AG04449 (cell line): ENCODE measurements around the gene RPS6KL1.

Experiments
- CTCF ChIA-PET: fragments of 350-600 bp; formaldehyde crosslinking; extraction: SDS; loops from one replicate; lab custom pipeline; 2021; ENCODE audit warnings: antibody characterized with exemption; lab: Yijun Ruan, JAX
- POLR2A ChIA-PET: fragments of 400-600, 350-600 bp; formaldehyde crosslinking; extraction: SDS; loops from one replicate; lab custom pipeline; 2020; ENCODE audit warnings: antibody characterized with exemption, inconsistent platforms; lab: Yijun Ruan, JAX
- DNase-seq: peaks from one replicate; pipeline ENCODE4 v3.0.0-alpha.2; 2010; ENCODE audit warnings: low read depth, low spot score
- H3K4me3 ChIP-seq: 2 replicates; pipeline ENCODE4 v1.5.1; 2011; ENCODE audit warnings: low read depth, mild to moderate bottlenecking, control low read depth, low read length
- CTCF ChIP-seq: IDR thresholded peaks from one replicate; pipeline ENCODE4 v1.5.1; 2011; ENCODE audit warnings: mild to moderate bottlenecking, moderate library complexity, low read length, control low read depth, inconsistent platforms; ENCODE audit not compliant: insufficient read depth; ENCODE audit errors: missing control alignments

The RPS6KL1 gene

GRCh38 chr14:74855021-74855420, 68.0 kb downstream of the RPS6KL1 start:
- H3K4me3 ChIP-seq: no peak overlapping the region
- TF ChIP-seq CTCF: no peak
- no peak for DNase-seq
- ChIA-PET CTCF (interaction anchor here (0.7 to 20.7 kb wide), 6 partner anchors 8 to 244 kb away, joined by 4 to 689 read pairs (median 54); partner anchors contain the start of genes DLST, LTBP2 and PROX2), POLR2A (no interaction called here)
